A549 treated with CpdA at 1 μM for 4 hours (cell line): Measurements from ENCODE around the gene NAPA. TPM values are rescaled to one million over a fixed set of nuclear protein-coding genes. Genes with fewer than 3 reads are reported as not detected.

ENCODE experiments used
- total RNA-seq: library from RNA; stranded (reverse); fragments of 200-300 nt; extraction: Qiagen RNA extraction; gene quantifications from 5 replicates; pipeline ENCODE4 v1.2.3, GENCODE V29; 2022; ENCODE audit warnings: low read depth

NAPA gene
- 86.1 to 111 TPM (median 95.8 TPM) in 5 replicates for total RNA-seq

GRCh38 chr19:47514869-47515588, at the start of gene NAPA:
TSS of gene NAPA (minus strand) at chr19:47515063. CDS start at chr19:47514940, 123 bp downstream.

GRCh38 chr19:47483800-47484690, 30.8 kb downstream of the NAPA start, which contains the start of gene KPTN:
TSS of gene KPTN (minus strand) at chr19:47484219. CDS start at chr19:47484160, 59 bp downstream.

DNA sequence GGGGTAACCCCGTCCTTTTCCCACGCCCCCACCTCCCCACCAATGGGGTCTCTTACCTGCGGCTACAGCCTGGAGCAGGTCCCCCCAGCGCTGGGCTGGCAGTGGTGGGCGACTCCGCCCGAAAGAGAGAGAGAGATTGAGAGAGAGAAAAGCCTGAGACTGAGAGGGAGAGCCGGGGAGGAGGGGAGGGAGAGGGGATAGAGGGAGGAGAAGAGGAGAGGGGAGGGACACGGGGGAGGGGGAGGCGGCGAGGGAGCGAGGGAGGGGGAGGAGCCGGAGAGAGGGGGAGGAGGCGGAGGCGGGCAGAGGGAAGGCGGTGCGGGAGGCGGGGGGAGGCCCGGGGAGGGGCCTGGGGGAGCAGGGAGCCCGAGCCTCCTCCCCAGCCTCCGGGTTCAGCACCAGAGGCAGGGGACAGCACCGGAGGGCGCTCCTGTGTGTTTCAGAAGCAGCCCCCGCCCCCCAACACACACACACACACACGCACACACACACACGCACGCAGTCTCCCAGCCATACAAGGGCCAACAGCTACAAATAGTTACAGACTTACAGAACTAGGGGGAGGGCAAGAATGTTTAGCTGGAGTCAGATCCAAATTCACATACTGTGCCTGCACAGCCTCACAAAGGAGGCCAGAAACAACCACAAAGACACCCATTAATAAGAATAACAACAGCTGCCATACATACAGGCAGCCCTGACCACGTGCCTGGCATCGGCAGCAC, 43.0 kb downstream of the NAPA start, which contains the start of gene SLC8A2:
Gene SLC8A2 (minus strand): TSS at position 161 of the 725 bp plus-strand sequence. CDS start 5,490 bp downstream, outside the sequence.

Other genes with a start within 250 kb of the NAPA start
- gene INAFM1, start 240.2 kb downstream of the NAPA start, total RNA-seq: 5.0 to 10.3 TPM (median 9.9 TPM) in 5 replicates
- 0.85 to 2.0 TPM (median 1.6 TPM) in 5 replicates for gene C5AR1, start 205.2 kb downstream of the NAPA start, total RNA-seq
- gene C5AR2, start 182.9 kb downstream of the NAPA start, total RNA-seq: 0.52 to 1.2 TPM (median 0.86 TPM) in 5 replicates
- 25.9 to 37.1 TPM (median 34.8 TPM) in 5 replicates for gene DHX34, start 165.7 kb downstream of the NAPA start, total RNA-seq
- gene MEIS3, start 95.5 kb downstream of the NAPA start, total RNA-seq: 29.4 to 41.7 TPM (median 34.2 TPM) in 5 replicates
- gene SLC8A2, start 43.2 kb downstream of the NAPA start, total RNA-seq: 0.15 to 0.48 TPM (median 0.22 TPM) in 5 replicates
- gene KPTN, start 30.8 kb downstream of the NAPA start, total RNA-seq: 17.4 to 21.6 TPM (median 18.4 TPM) in 5 replicates
- not detected in 5 replicates for gene ZNF541, start 58.1 kb upstream of the NAPA start, total RNA-seq
- gene BICRA, start 94.1 kb upstream of the NAPA start, total RNA-seq: 12.0 to 16.8 TPM (median 13.9 TPM) in 5 replicates
- 112 to 149 TPM (median 128 TPM) in 5 replicates for gene EHD2, start 198.4 kb upstream of the NAPA start, total RNA-seq
- 225 to 275 TPM (median 252 TPM) in 5 replicates for gene NOP53, start 230.5 kb upstream of the NAPA start, total RNA-seq